Progenitor cell of endocrine pancreas (in vitro differentiated cells): Measurements from ENCODE around the gene POLA1. TPM values are rescaled to one million over a fixed set of nuclear protein-coding genes. Genes with fewer than 3 reads are reported as not detected.
A peak's percentile ranks its signal among the peaks of the same experiment; 100 is the strongest.
"Not testable (repeated sequence)": the region's sequence is repeated elsewhere in the genome, so short reads cannot be mapped to it uniquely, and the experiment has no call there.

Experiments
- DNase-seq: peaks from one replicate; pipeline ENCODE4 v3.0.0; 2021; ENCODE audit warnings: low spot score; ENCODE audit not compliant: unreplicated experiment
- H3K27ac Mint-ChIP-seq: 2 replicates; pipeline ENCODE4 v1.8.0; 2021; ENCODE audit warnings: mild to moderate bottlenecking, moderate library complexity, mixed read lengths
- H3K27me3 Mint-ChIP-seq: 2 replicates; pipeline ENCODE4 v1.8.0; 2021; ENCODE audit warnings: mixed read lengths
- H3K36me3 Mint-ChIP-seq: 2 replicates; pipeline ENCODE4 v1.8.0; 2022; ENCODE audit warnings: mixed read lengths; ENCODE audit not compliant: insufficient read depth
- H3K4me1 Mint-ChIP-seq: 2 replicates; pipeline ENCODE4 v1.8.0; 2021; ENCODE audit warnings: low read depth, mixed read lengths
- H3K4me3 Mint-ChIP-seq: 2 replicates; pipeline ENCODE4 v1.8.0; 2021; ENCODE audit warnings: low read depth, mild to moderate bottlenecking, moderate library complexity, mixed read lengths
- H3K9me3 Mint-ChIP-seq: 2 replicates; pipeline ENCODE4 v1.8.0; 2021; ENCODE audit warnings: low read depth, mixed read lengths
- total RNA-seq: library from RNA; stranded (reverse); gene quantifications from 2 replicates; pipeline ENCODE4 v1.2.1, GENCODE V29; 2021
- TF ChIP-seq, protein P1 (sequence below): fragments of 200-600 bp; sonication (generic); IDR thresholded peaks from one replicate; pipeline ENCODE4 v1.5.0; 2021; ENCODE audit warnings: antibody characterized with exemption, mild to moderate bottlenecking; ENCODE audit not compliant: unreplicated experiment

Gene POLA1
- total RNA-seq, 1 donor from 2014 or later: 44.8 TPM

DNA sequence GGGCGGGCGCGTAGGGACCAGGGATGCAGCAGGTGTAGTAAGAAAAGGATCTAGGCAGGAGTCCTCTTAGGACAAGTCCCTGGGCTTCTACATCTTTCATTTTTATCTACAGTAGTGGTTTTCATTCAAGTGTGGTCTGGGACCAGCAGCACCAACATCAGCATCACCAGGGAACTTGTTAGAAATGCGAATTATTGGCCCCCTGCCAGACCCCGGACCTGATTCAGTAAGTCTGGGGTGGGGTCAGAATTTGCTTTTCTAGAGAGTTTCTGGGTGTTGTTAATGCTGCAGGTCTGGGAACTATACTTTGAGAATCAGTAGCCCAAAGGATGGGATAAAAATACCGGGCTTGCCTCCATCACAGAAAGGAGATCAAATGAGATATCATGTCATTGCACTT is 45.2 kb upstream of the POLA1 start:
- Mint-ChIP-seq H3K4me1 (peaks cover 18% of the 10 kb centered on the region), H3K27ac (no peak overlapping the region), H3K4me3 (no peak overlapping the region), H3K27me3 (peaks cover 30% of the 10 kb centered on the region), H3K9me3 (no peaks in the 10 kb centered on the region), H3K36me3 (peaks cover 4% of the 10 kb centered on the region)
- no peak for DNase-seq
- TF ChIP-seq, protein P1, sequence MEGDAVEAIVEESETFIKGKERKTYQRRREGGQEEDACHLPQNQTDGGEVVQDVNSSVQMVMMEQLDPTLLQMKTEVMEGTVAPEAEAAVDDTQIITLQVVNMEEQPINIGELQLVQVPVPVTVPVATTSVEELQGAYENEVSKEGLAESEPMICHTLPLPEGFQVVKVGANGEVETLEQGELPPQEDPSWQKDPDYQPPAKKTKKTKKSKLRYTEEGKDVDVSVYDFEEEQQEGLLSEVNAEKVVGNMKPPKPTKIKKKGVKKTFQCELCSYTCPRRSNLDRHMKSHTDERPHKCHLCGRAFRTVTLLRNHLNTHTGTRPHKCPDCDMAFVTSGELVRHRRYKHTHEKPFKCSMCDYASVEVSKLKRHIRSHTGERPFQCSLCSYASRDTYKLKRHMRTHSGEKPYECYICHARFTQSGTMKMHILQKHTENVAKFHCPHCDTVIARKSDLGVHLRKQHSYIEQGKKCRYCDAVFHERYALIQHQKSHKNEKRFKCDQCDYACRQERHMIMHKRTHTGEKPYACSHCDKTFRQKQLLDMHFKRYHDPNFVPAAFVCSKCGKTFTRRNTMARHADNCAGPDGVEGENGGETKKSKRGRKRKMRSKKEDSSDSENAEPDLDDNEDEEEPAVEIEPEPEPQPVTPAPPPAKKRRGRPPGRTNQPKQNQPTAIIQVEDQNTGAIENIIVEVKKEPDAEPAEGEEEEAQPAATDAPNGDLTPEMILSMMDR: no peak

- Mint-ChIP-seq H3K27me3 (peaks cover 21% of the 10 kb centered on the region), H3K4me3 (no peak overlapping the region), H3K9me3 (no peaks in the 10 kb centered on the region), H3K27ac (peak overlapping the region; percentile 38), H3K36me3 (peaks cover 5% of the 10 kb centered on the region), H3K4me1 (peaks cover 9% of the 10 kb centered on the region)
- DNase-seq: no peak
- TF ChIP-seq, protein P1: no peak
Observed at GRCh38 chrX:24651783-24652182, 41.9 kb upstream of the POLA1 start.

DNA sequence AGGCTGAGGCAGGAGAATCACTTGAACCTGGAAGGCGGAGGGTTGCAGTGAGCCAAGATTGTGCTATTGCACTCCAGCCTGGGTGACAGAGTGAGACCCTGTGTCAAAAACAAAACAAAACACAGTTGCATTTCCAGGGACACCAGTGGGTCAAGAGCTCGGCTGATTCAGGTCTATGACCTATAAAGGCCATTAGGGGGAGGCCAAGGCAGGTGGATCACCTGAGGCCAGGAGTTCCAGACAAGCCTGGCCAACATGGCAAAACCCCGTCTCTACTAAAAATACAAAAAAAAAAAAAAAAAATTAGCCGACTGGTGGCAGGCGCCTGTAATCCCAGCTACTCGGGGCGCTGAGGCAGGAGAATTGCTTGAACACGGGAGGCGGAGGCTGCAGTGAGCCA is 38.0 kb upstream of the POLA1 start:
- not testable (repeated sequence) for DNase-seq, H3K27me3 Mint-ChIP-seq, H3K4me1 Mint-ChIP-seq, H3K36me3 Mint-ChIP-seq, H3K27ac Mint-ChIP-seq, H3K4me3 Mint-ChIP-seq, H3K9me3 Mint-ChIP-seq
- TF ChIP-seq, protein P1: peak; percentile 39

DNA sequence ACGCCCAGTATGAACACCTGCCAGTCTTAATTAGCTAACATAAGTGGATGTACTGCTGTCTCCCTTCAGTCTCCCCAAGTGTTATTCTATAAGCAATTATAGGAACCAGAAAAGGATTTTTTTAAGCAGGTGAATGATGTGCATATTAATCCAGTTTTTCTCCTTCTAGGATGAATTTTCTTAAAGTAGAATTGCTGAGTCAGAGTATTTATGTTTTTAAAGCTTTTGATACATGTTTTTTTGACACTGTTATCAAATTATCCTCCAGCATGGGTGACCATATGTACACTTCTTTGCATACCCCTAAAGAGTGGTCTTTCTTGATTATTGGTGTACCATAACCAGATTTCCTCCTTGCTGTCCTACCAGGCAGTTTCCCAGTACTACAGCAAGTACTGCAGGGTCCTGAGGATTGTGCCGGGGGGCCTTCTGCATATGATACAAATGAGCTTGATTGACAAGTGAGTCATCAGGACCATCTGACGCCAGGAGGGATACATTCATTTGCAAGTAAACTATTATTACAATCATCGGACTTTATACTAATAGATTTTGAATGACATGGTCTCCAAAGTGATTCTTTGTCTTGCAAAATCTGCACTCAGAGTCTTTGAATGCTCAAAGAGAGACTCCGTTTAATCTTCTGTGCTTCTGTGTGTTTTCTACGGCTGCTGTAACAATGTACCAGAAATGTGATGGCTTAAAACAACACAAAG is 35.9 kb upstream of the POLA1 start:
- Mint-ChIP-seq H3K4me3 (no peak overlapping the region), H3K27ac (no peak overlapping the region), H3K9me3 (no peaks in the 10 kb centered on the region), H3K36me3 (peaks cover 5% of the 10 kb centered on the region), H3K27me3 (no peaks in the 10 kb centered on the region), H3K4me1 (peaks cover 9% of the 10 kb centered on the region)
- TF ChIP-seq, protein P1: no peak
- no peak for DNase-seq

DNA sequence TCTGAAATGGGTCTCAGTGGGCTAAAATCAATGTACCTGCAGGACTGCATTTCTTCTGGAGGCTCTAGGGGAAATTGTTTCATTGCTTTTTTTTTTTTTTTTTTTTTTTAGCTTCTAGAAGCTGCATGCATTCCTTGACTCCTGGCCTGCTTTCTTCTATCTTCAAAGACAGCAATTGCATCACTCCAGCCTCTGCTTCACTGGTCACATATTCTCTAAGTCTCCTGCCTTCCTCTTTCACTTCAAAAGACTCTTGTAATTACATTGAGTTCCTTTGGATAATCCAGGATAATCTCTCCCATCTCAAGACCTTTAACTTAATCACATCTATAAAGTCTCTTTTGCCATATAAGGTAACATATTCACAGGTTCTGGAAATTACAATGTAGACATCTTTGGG is 35.3 kb upstream of the POLA1 start:
- Mint-ChIP-seq H3K27ac (no peak overlapping the region), H3K27me3 (no peaks in the 10 kb centered on the region), H3K9me3 (no peaks in the 10 kb centered on the region), H3K4me3 (no peak overlapping the region), H3K4me1 (peaks cover 9% of the 10 kb centered on the region), H3K36me3 (peaks cover 2% of the 10 kb centered on the region)
- TF ChIP-seq, protein P1: no peak
- no peak for DNase-seq
